Fibroblast of lung (primary cell): ENCODE results near the gene NOTCH2.
"Not testable (repeated sequence)": the region's sequence is repeated elsewhere in the genome, so short reads cannot be mapped to it uniquely, and the experiment has no call there.

Experiments used
- EZH2 ChIP-seq: IDR thresholded peaks from 2 replicates; pipeline ENCODE4 v1.5.1; 2012; ENCODE audit warnings: low read length, control low read depth, mild to moderate bottlenecking; ENCODE audit errors: missing control alignments
- TF ChIP-seq, protein P1 (sequence below), 2 donors: IDR thresholded peaks in 1 of 2; conservative IDR thresholded peaks in 1 of 2; 1 replicate in 1 of 2; 2 replicates in 1 of 2; pipeline ENCODE4 v1.5.1; 2011 to 2012; ENCODE audit warnings: low read length in 2 of 2, control low read depth in 1 of 2, inconsistent platforms in 1 of 2, low read depth in 1 of 2, mild to moderate bottlenecking in 1 of 2

DNA sequence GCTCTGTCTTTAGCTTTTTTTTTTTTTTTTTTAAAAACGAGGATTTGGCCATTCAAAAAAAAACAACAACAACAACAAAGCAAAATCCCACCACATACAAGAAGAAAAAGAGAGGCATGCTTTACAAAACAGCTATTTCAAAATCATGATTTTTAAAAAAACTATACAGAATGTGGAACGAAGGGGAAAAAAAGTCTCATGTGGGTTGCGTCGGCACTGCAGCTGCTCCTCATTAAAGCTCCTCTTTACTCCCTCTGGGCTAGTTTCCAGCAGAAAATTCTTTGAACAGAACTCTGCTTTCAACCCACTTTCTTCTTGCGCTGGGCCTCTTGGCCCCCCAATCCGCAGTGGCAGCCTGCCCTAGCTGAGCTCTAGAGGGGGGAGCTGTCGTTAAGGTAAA, 54.5 kb downstream of the NOTCH2 start:
- TF ChIP-seq EZH2, result not testable (repeated sequence)
- TF ChIP-seq, protein P1, sequence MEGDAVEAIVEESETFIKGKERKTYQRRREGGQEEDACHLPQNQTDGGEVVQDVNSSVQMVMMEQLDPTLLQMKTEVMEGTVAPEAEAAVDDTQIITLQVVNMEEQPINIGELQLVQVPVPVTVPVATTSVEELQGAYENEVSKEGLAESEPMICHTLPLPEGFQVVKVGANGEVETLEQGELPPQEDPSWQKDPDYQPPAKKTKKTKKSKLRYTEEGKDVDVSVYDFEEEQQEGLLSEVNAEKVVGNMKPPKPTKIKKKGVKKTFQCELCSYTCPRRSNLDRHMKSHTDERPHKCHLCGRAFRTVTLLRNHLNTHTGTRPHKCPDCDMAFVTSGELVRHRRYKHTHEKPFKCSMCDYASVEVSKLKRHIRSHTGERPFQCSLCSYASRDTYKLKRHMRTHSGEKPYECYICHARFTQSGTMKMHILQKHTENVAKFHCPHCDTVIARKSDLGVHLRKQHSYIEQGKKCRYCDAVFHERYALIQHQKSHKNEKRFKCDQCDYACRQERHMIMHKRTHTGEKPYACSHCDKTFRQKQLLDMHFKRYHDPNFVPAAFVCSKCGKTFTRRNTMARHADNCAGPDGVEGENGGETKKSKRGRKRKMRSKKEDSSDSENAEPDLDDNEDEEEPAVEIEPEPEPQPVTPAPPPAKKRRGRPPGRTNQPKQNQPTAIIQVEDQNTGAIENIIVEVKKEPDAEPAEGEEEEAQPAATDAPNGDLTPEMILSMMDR (conservative IDR thresholded peaks at IDR 0.05 in 1 of 2, IDR thresholded peaks at IDR 0.05 in 1 of 2; ENCODE audit: low read depth in 1 of 2, low read length in 2 of 2), result not testable (repeated sequence)
